PFSK-1 (cell line): ENCODE data around the gene TTC39B.

ENCODE experiments used
- POLR2AphosphoS5 ChIP-seq: IDR thresholded peaks from 2 replicates; pipeline ENCODE4 v1.6.1; 2012; ENCODE audit warnings: low read depth, mild to moderate bottlenecking, control low read depth, low read length, moderate library complexity
- TF ChIP-seq, protein P1 (sequence below), 2 experiments: IDR thresholded peaks; 2 replicates each; pipeline versions ENCODE4 v1.6.1 to v1.8.0; 2011 to 2012; ENCODE audit warnings: low read depth in 2 of 2, low read length in 2 of 2, control low read depth in 1 of 2, inconsistent platforms in 1 of 2, mild to moderate bottlenecking in 1 of 2, moderate library complexity in 1 of 2; ENCODE audit not compliant: insufficient read depth in 1 of 2

GRCh38 chr9:15156241-15156640 is 150.8 kb downstream of the TTC39B start:
- TF ChIP-seq, protein P1, sequence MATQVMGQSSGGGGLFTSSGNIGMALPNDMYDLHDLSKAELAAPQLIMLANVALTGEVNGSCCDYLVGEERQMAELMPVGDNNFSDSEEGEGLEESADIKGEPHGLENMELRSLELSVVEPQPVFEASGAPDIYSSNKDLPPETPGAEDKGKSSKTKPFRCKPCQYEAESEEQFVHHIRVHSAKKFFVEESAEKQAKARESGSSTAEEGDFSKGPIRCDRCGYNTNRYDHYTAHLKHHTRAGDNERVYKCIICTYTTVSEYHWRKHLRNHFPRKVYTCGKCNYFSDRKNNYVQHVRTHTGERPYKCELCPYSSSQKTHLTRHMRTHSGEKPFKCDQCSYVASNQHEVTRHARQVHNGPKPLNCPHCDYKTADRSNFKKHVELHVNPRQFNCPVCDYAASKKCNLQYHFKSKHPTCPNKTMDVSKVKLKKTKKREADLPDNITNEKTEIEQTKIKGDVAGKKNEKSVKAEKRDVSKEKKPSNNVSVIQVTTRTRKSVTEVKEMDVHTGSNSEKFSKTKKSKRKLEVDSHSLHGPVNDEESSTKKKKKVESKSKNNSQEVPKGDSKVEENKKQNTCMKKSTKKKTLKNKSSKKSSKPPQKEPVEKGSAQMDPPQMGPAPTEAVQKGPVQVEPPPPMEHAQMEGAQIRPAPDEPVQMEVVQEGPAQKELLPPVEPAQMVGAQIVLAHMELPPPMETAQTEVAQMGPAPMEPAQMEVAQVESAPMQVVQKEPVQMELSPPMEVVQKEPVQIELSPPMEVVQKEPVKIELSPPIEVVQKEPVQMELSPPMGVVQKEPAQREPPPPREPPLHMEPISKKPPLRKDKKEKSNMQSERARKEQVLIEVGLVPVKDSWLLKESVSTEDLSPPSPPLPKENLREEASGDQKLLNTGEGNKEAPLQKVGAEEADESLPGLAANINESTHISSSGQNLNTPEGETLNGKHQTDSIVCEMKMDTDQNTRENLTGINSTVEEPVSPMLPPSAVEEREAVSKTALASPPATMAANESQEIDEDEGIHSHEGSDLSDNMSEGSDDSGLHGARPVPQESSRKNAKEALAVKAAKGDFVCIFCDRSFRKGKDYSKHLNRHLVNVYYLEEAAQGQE (IDR thresholded peaks at IDR 0.05; ENCODE audit: insufficient read depth in 1 of 2, low read depth in 2 of 2, low read length in 2 of 2) = no peak
- no peak for TF ChIP-seq POLR2AphosphoS5
